Mucosa of rectum (tissue), 2 donors: Measurements from ENCODE around the gene RNF212B.

ENCODE experiments used
- H3K27ac ChIP-seq, 2 donors: one replicate each; pipeline ENCODE4 v1.7.0; 2013; ENCODE audit warnings: inconsistent platforms in 2 of 2, low read depth in 2 of 2, low read length in 2 of 2
- H3K27me3 ChIP-seq, 2 donors: one replicate each; pipeline ENCODE4 v1.7.0; 2013; ENCODE audit warnings: low read length in 2 of 2; ENCODE audit not compliant: control insufficient read depth in 2 of 2, insufficient read depth in 2 of 2
- H3K36me3 ChIP-seq, 2 donors: one replicate each; pipeline ENCODE4 v1.7.0; 2013; ENCODE audit warnings: low read length in 2 of 2; ENCODE audit not compliant: control insufficient read depth in 2 of 2, insufficient read depth in 2 of 2
- H3K4me1 ChIP-seq, 2 donors: one replicate each; pipeline ENCODE4 v1.7.0; 2013; ENCODE audit warnings: low read length in 2 of 2, mild to moderate bottlenecking in 1 of 2; ENCODE audit not compliant: control insufficient read depth in 2 of 2, insufficient read depth in 2 of 2
- H3K4me3 ChIP-seq, 2 donors: one replicate each; pipeline ENCODE4 v1.7.0; 2013; ENCODE audit warnings: low read length in 2 of 2
- H3K9ac ChIP-seq, 2 donors: one replicate each; pipeline ENCODE4 v1.7.0; 2013; ENCODE audit warnings: low read length in 2 of 2, low read depth in 1 of 2, mild to moderate bottlenecking in 1 of 2
- H3K9me3 ChIP-seq, 2 donors: one replicate each; pipeline ENCODE4 v1.7.0; 2013; ENCODE audit warnings: low read length in 2 of 2; ENCODE audit not compliant: control insufficient read depth in 2 of 2
- donor health status: healthy.
- donor health status: Normal muscosa, but diverticular disease.

Gene RNF212B

DNA sequence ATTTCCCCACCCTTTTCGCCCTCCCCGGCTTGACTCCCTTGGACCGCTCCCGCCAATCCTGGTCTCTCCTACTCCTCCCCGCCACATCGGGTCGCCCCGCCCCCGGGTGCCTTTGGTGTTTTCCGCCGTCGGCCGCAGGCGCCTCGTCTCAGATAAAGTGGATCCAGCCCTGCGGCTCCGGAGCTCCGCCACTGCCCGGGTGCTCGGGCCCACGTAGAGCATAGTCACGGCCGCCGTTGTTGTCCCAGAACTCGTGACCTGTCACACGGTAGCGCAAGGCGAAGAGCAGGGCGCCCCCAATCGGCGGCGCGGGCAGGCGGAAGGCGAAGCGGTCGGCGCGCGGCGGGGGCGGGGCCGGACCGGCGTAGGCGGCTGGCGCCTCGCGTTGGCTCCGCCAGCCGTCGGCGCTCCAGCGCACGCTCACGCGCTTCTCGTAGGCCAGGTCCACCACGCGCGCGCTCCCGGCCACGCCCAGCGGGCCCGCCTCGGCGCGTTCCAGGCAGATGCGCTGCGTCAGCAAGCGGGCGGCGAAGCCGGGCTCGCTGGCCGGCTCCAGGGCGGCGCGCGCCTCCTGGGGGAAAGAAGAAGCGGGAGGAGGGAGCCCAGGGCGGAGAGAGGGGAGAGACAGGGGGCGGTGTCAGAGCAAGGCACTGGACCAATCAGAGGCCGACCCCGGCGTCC, 63.7 kb downstream of the RNF212B start:
- Histone ChIP-seq H3K9ac (peak overlapping the region; percentile 89 to 91), H3K9me3 (no peaks in the 10 kb centered on the region), H3K4me1 (peaks cover 30 to 35% of the 10 kb centered on the region in 2 donors), H3K27me3 (no peaks in the 10 kb centered on the region), H3K36me3 (peaks cover 0 to 15% of the 10 kb centered on the region in 2 donors), H3K4me3 (peak overlapping the region; percentile 96), H3K27ac (peak overlapping the region; percentile 98 to 99)

GRCh38 chr14:23301969-23302289, 64.2 kb downstream of the RNF212B start:
- peaks cover 0 to 10% of the 10 kb centered on the region in 2 donors for H3K36me3 ChIP-seq
- no peaks in the 10 kb centered on the region for H3K9me3 ChIP-seq
- peak overlapping the region; percentile 85 to 89 for H3K9ac ChIP-seq
- H3K4me3 ChIP-seq = peak overlapping the region; percentile 67 to 81
- no peaks in the 10 kb centered on the region for H3K27me3 ChIP-seq
- H3K4me1 ChIP-seq = peaks cover 30 to 36% of the 10 kb centered on the region in 2 donors
- peak overlapping the region; percentile 91 to 98 for H3K27ac ChIP-seq

DNA sequence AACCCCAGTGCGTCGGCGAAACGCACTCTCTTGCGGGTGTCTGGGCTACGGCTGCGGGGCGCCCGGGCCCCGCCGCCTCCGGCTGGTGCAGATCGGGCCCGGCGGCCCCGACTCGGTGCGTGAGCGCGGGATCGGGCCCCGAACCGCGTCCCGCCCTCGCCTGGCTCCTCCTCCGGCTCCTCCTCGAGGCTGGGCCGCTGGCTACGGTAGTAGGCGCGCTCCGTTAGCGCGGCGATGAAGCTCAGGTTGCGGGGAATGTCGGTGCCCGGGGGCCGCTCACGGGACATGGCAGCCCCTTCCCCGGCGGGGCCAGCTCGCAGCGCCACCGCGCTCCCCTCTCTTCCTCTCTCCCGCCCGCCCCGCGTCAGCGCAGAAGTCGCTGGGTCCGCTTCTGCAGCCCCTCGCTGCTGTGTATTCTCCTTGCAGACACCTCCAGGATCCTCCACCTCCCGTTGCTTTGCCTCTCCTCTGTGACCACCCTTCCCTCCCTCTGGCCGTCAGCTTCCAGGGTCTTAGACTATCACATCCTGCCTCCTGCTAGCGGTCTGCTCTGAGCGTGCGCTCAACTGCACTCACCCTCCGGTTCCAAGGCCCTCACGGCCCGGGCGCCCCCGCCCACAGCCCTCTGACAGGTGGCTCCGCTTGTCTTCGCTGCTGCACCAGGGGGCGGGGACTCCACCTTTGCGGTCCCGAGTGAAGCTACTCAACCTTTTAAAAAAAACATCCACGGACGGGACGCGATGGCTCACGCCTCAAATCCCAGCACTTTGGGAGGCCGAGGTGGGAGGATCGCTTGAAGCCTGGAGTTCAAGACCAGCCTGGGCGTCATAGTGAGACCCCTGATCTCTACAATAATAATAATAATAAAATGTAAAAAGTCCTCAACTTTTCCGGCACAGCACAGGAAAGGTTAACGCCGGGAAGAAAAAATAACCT, 64.8 kb downstream of the RNF212B start, which contains the start of gene PPP1R3E:
Gene PPP1R3E (minus strand): TSS at position 570 of the 936 bp plus-strand sequence. CDS start 283 bp downstream, at position 287.
- Histone ChIP-seq H3K9me3 (no peaks in the 10 kb centered on the region), H3K4me3 (peak within 1 kb of the TSS; percentile 67 to 81), H3K36me3 (peaks cover 0 to 5% of the 10 kb centered on the region in 2 donors), H3K9ac (peak within 1 kb of the TSS; percentile 85 to 89), H3K27ac (peak within 1 kb of the TSS; percentile 91 to 98), H3K27me3 (no peaks in the 10 kb centered on the region), H3K4me1 (peaks cover 32 to 42% of the 10 kb centered on the region in 2 donors)

DNA sequence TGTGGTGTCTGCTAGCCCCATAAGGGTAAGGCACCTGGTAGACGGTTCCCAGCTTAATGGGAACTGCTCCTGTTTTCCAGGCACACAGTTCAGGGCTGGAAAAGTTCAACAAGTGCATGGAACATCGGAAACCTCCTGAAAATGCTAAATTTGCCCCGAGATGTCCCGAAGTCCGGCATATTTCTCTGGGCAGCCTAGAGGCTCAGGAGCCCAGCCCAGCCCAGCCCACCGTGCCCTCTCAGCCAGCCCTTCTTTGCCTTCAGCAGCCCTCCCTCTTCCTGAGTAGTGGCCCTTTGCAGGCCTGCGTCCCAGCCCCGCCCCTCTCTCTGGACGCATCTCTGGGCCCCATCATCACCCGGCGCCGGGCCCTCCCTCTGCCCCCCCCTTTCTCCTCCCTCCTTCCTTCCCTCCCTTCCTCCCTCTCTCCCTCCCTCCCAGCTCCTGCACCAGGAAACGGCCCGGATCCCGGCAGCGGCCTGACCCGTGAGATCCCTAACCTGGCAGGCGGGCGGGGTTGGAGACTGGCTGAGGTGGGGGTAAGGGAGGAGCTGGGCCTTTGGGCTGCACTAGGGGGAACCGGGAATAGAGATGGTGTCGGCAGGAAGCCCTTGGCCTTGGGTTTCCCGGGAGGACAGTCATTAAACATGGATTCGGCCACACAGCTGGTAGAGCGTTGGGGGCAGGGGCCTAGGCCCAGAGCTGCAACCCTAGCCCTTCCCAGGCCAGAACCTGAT, 68.8 kb downstream of the RNF212B start, which contains the start of gene BCL2L2:
Gene BCL2L2 (plus strand): TSS at position 422 of the 734 bp plus-strand sequence. CDS start 935 bp downstream, outside the sequence.
- H3K9ac ChIP-seq = peak within 1 kb of the TSS; percentile 94 to 95
- H3K27me3 ChIP-seq = no peaks in the 10 kb centered on the region
- H3K36me3 ChIP-seq = peaks cover 16 to 29% of the 10 kb centered on the region in 2 donors
- peak within 1 kb of the TSS; percentile 96 to 97 for H3K27ac ChIP-seq
- peak within 1 kb of the TSS; percentile 83 to 98 for H3K4me3 ChIP-seq
- no peaks in the 10 kb centered on the region for H3K9me3 ChIP-seq
- peaks cover 39 to 49% of the 10 kb centered on the region in 2 donors for H3K4me1 ChIP-seq

GRCh38 chr14:23307146-23307530, 69.4 kb downstream of the RNF212B start:
- H3K27ac ChIP-seq = peak overlapping the region; percentile 96 to 97
- no peaks in the 10 kb centered on the region for H3K9me3 ChIP-seq
- no peaks in the 10 kb centered on the region for H3K27me3 ChIP-seq
- peaks cover 16 to 31% of the 10 kb centered on the region in 2 donors for H3K36me3 ChIP-seq
- peak overlapping the region; percentile 94 to 95 for H3K9ac ChIP-seq
- H3K4me3 ChIP-seq = peak overlapping the region; percentile 83 to 98
- H3K4me1 ChIP-seq = peaks cover 39 to 49% of the 10 kb centered on the region in 2 donors

DNA sequence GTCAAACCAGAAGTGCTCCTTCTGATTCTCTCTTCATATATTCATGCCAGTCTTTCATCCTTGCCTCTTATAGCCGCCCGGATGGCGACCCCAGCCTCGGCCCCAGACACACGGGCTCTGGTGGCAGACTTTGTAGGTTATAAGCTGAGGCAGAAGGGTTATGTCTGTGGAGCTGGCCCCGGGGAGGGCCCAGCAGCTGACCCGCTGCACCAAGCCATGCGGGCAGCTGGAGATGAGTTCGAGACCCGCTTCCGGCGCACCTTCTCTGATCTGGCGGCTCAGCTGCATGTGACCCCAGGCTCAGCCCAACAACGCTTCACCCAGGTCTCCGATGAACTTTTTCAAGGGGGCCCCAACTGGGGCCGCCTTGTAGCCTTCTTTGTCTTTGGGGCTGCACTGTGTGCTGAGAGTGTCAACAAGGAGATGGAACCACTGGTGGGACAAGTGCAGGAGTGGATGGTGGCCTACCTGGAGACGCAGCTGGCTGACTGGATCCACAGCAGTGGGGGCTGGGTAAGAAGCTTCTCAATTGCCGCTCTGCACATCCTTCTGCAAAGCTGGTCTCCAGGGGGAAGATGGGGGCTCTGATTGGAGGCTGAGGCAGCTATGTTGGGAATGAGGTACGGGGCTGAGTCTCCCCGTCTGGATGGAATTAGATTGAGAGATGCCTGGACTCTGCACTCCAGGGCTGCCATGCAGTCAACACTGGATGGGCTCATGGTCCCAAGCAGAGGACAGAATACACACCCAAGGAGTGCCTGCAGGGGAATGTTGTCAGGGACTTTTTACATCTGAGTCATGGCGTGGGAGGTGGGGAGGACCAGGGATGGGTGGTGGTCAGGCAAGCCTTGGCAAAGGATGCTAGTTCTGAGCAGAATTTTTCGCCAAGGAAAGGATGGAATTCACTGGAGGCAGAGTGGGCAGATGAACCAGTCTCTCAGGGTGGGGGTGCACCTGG, 70.2 kb downstream of the RNF212B start:
- Histone ChIP-seq H3K4me1 (peaks cover 33 to 43% of the 10 kb centered on the region in 2 donors), H3K36me3 (peaks cover 16 to 31% of the 10 kb centered on the region in 2 donors), H3K9ac (peak overlapping the region; percentile 94 to 95), H3K27me3 (no peaks in the 10 kb centered on the region), H3K9me3 (no peaks in the 10 kb centered on the region), H3K27ac (peak overlapping the region in 1 of 2 donors; percentile 97), H3K4me3 (peak overlapping the region; percentile 83 to 98)

DNA sequence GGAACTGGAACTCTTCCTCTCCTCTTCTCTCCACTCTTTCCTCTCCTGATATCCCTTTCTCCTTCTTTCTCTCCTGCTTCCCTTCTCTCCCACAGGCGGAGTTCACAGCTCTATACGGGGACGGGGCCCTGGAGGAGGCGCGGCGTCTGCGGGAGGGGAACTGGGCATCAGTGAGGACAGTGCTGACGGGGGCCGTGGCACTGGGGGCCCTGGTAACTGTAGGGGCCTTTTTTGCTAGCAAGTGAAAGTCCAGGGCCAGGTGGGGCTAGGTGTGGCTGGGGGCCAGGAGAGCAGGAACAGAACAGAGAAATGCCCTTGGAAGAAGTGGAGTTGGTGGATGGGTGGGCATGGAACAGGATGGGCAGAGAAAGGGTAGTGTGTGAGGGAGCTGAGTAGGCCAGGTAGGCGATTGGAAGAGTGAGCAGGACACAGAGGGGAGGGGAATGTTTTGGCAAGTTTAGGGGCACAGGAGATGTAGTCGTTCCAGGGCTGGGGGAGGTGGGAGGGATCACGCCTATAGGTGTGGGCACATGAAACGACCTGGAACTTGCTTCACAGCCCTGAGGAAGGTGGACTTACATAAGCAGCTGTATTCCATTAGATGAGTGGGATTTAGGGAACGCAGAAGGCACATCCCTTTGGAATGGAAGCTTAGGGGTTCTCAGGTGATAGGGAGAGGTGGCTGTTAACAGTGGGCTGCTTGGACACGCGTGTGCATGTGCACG, 71.1 kb downstream of the RNF212B start:
- Histone ChIP-seq H3K9ac (no peak overlapping the region), H3K27me3 (no peaks in the 10 kb centered on the region), H3K4me3 (peak overlapping the region in 1 of 2 donors; percentile 36), H3K9me3 (no peaks in the 10 kb centered on the region), H3K27ac (no peak overlapping the region), H3K36me3 (peaks cover 16 to 31% of the 10 kb centered on the region in 2 donors), H3K4me1 (peaks cover 31 to 42% of the 10 kb centered on the region in 2 donors)

- no peaks in the 10 kb centered on the region for H3K27me3 ChIP-seq
- H3K4me1 ChIP-seq = peaks cover 29 to 37% of the 10 kb centered on the region in 2 donors
- H3K9ac ChIP-seq = no peak overlapping the region
- peaks cover 16 to 31% of the 10 kb centered on the region in 2 donors for H3K36me3 ChIP-seq
- no peak overlapping the region for H3K4me3 ChIP-seq
- H3K27ac ChIP-seq = no peak overlapping the region
- H3K9me3 ChIP-seq = no peaks in the 10 kb centered on the region
Measured at GRCh38 chr14:23310546-23310945, 72.8 kb downstream of the RNF212B start.
